ENCODE results near the gene MAPK4. TPM values are rescaled to one million over a fixed set of nuclear protein-coding genes. Genes with fewer than 3 reads are reported as not detected.

Gene MAPK4
- total and polyA plus RNA-seq, 2 of the 4 experiments (the other 2 are of a cell fraction): not detected

- no peak for TF ChIP-seq CTCF (conservative IDR thresholded peaks at IDR 0.05; ENCODE audit: low read depth, low read length)
These were observed 78.4 kb downstream of the MAPK4 start (continued) for GRCh38 chr18:50638016-50638883.

GRCh38 chr18:50638884-50639420 lies 79.1 kb downstream of the MAPK4 start:
- no peak for ATAC-seq (ENCODE audit: low read depth)
- no peaks in the 10 kb centered on the region for H3K9me1 ChIP-seq (ENCODE audit: insufficient read depth, low read length)
- H3K4me1 ChIP-seq (ENCODE audit: control insufficient read depth, insufficient read depth, low read length): no peaks in the 10 kb centered on the region
- no peaks in the 10 kb centered on the region for H4K20me1 ChIP-seq (ENCODE audit: insufficient read depth, low read length)
- no peak overlapping the region for H3K27ac ChIP-seq (ENCODE audit: insufficient read depth, low read length)
- in situ Hi-C loops (cut with MboI; ENCODE audit: low sequenced_read_pairs) (no loop called here), dilution Hi-C loops (cut with HindIII; ENCODE audit: low sequenced_read_pairs, unreplicated experiment) (no loop called here), intact Hi-C loops (cut with micrococcal nuclease) (no loop called here)
- H3K79me1 ChIP-seq (ENCODE audit: low read depth in 1 of 2, low read length in 2 of 2): no peaks in the 10 kb centered on the region
- H2AK5ac ChIP-seq (ENCODE audit: low read depth, low read length): no peak overlapping the region
- no CpG with 5 or more reads among the region's 1 CpG for WGBS, 2 experiments (ENCODE audit: extremely low coverage in 2 of 2, insufficient read length in 1 of 2)
- H4K5ac ChIP-seq (ENCODE audit: low read depth, low read length): no peak overlapping the region
- H3K4ac ChIP-seq (ENCODE audit: low read depth, low read length): no peak overlapping the region
- no peak overlapping the region for H3K56ac ChIP-seq (ENCODE audit: extremely low read depth, insufficient read depth, low read length)
- no peak overlapping the region for H3K14ac ChIP-seq (replicated peaks; ENCODE audit: low read depth, low read length)
- no peak overlapping the region for H2BK15ac ChIP-seq (ENCODE audit: low read depth, low read length)
- H2AK9ac ChIP-seq (replicated peaks; ENCODE audit: low read depth, low read length, poor library complexity): no peak overlapping the region
- H2AFZ ChIP-seq (replicated peaks; ENCODE audit: low read length, poor library complexity): no peak overlapping the region
- H4K8ac ChIP-seq (ENCODE audit: low read depth in 2 of 2, low read length in 2 of 2): no peak overlapping the region
- no peak overlapping the region for H2BK20ac ChIP-seq (ENCODE audit: low read depth, low read length)
- ChIA-PET CTCF (no interaction called here), POLR2A (ENCODE audit: unreplicated experiment) (no interaction called here)
- no peak overlapping the region for H3K23ac ChIP-seq (ENCODE audit: low read depth, low read length)
- H3K4me3 ChIP-seq (ENCODE audit: insufficient read depth, low read depth, low read length): no peak overlapping the region
- H3K9ac ChIP-seq (ENCODE audit: low read depth, low read length): no peak overlapping the region
- no peak overlapping the region for H2BK5ac ChIP-seq (ENCODE audit: low read depth, low read length, poor library complexity, severe bottlenecking)
- H3K9me3 ChIP-seq (ENCODE audit: control insufficient read depth, insufficient read depth, low read length): no peaks in the 10 kb centered on the region
- BruUV-seq (replicated peaks): no TSS peak
- H3K27me3 ChIP-seq (ENCODE audit: control insufficient read depth, insufficient read depth, low read length): no peaks in the 10 kb centered on the region
- H3K4me2 ChIP-seq (ENCODE audit: low read depth, low read length): no peak overlapping the region
- H3K18ac ChIP-seq (ENCODE audit: low read depth, low read length): no peak overlapping the region
- no peak overlapping the region for H4K91ac ChIP-seq (ENCODE audit: insufficient read depth, low read depth, low read length)
- no peak for DNase-seq
- no peaks in the 10 kb centered on the region for H3K36me3 ChIP-seq (ENCODE audit: control insufficient read depth, insufficient read depth, low read length)
- H2BK120ac ChIP-seq (ENCODE audit: low read depth, low read length): no peak overlapping the region
- TF ChIP-seq RFX5 (IDR thresholded peaks at IDR 0.05; ENCODE audit: low read depth, low read length) (no peak), CTCF (conservative IDR thresholded peaks at IDR 0.05; ENCODE audit: low read depth, low read length) (no peak), NFE2L2 (IDR thresholded peaks at IDR 0.05; ENCODE audit: low read depth, low read length) (no peak), POLR2A (IDR thresholded peaks at IDR 0.05; ENCODE audit: low read depth, low read length) (no peak), MAZ (IDR thresholded peaks at IDR 0.05; ENCODE audit: borderline replicate concordance, low read depth, low read length) (no peak), CHD1 (IDR thresholded peaks at IDR 0.05; ENCODE audit: low read depth, low read length) (no peak), BHLHE40 (IDR thresholded peaks at IDR 0.05; ENCODE audit: low read depth, low read length) (no peak), SMC3 (IDR thresholded peaks at IDR 0.05; ENCODE audit: low read depth, low read length) (no peak), RCOR1 (IDR thresholded peaks at IDR 0.05; ENCODE audit: insufficient replicate concordance, low read length) (no peak), MXI1 (IDR thresholded peaks at IDR 0.05; ENCODE audit: borderline replicate concordance, low read depth, low read length) (no peak), MAFK (IDR thresholded peaks at IDR 0.05; ENCODE audit: low read depth, low read length) (no peak)
